B cell (primary cell): ENCODE measurements around the gene PACRG. TPM values are rescaled to one million over a fixed set of nuclear protein-coding genes. Genes with fewer than 3 reads are reported as not detected.

Experiments
- ATAC-seq: fragments of 200-7000 bp; cut with Tn5 transposase; one replicate; pipeline ENCODE4 v1.10.0; 2021; ENCODE audit warnings: low read depth, mild to moderate bottlenecking, moderate number of reproducible peaks, moderate library complexity
- CTCF ChIA-PET: fragments of 350-600 bp; sonication (Branson Sonifier 250); formaldehyde crosslinking; loops from one replicate; lab custom pipeline; 2021; ENCODE audit warnings: antibody characterized with exemption, inconsistent platforms; lab: Charles Lee
- POLR2A ChIA-PET: fragments of 350-600 bp; sonication (Branson Sonifier 250); formaldehyde crosslinking; loops from one replicate; lab custom pipeline; 2021; ENCODE audit warnings: antibody characterized with exemption; lab: Charles Lee
- DNase-seq: peaks from one replicate; pipeline ENCODE4 v3.0.0; 2013
- H2AFZ ChIP-seq: 2 replicates; pipeline ENCODE4 v1.6.1; 2012; ENCODE audit warnings: mild to moderate bottlenecking, low read depth, low read length; ENCODE audit not compliant: insufficient read depth, poor library complexity, severe bottlenecking
- H3K27ac ChIP-seq, 2 donors: 1 replicate in 1 of 2; 2 replicates in 1 of 2; pipeline ENCODE4 v1.5.1; 2012 to 2013; ENCODE audit warnings: low read length in 2 of 2, mild to moderate bottlenecking in 2 of 2, moderate library complexity in 1 of 2
- H3K27me3 ChIP-seq, 4 experiments: fragments of 200-600 bp in 1 of 4; sonication (generic) in 1 of 4; replicated peaks in 1 of 4; 1 replicate in 2 of 4; 2 replicates in 2 of 4; pipeline versions ENCODE4 v1.6.1 to v1.7.0; 2013 to 2016; ENCODE audit warnings: low read length in 3 of 4, mild to moderate bottlenecking in 2 of 4, mixed read lengths in 1 of 4, moderate library complexity in 1 of 4; ENCODE audit not compliant: insufficient read depth in 4 of 4, control insufficient read depth in 3 of 4; ENCODE audit errors: control extremely low read depth in 1 of 4
- H3K36me3 ChIP-seq, 2 experiments: replicated peaks in 1 of 2; 1 replicate in 1 of 2; 2 replicates in 1 of 2; pipeline versions ENCODE4 v1.6.1 to v1.7.1; 2013; ENCODE audit warnings: low read length in 1 of 2; ENCODE audit not compliant: insufficient read depth in 2 of 2, control insufficient read depth in 1 of 2; ENCODE audit errors: control extremely low read depth in 1 of 2, extremely low read depth in 1 of 2
- H3K4me1 ChIP-seq, 2 donors: fragments of 200-600 bp in 1 of 2; sonication (generic) in 1 of 2; 1 replicate in 1 of 2; 2 replicates in 1 of 2; pipeline versions ENCODE4 v1.5.1 to v1.6.1; 2013 to 2017; ENCODE audit warnings: low read length in 2 of 2; ENCODE audit not compliant: control insufficient read depth in 2 of 2, insufficient read depth in 2 of 2
- H3K4me2 ChIP-seq: replicated peaks from 2 replicates; pipeline ENCODE3; 2012; ENCODE audit warnings: mild to moderate bottlenecking, low read depth, low read length; ENCODE audit not compliant: poor library complexity, severe bottlenecking
- H3K4me3 ChIP-seq, 5 experiments: fragments of 200-600 bp in 1 of 5; sonication (generic) in 1 of 5; 1 replicate in 3 of 5; 2 replicates in 2 of 5; pipeline versions ENCODE4 v1.5.1 to v1.7.0; 2011 to 2016; ENCODE audit warnings: low read length in 4 of 5, mild to moderate bottlenecking in 4 of 5, low read depth in 2 of 5, control low read depth in 1 of 5, moderate library complexity in 1 of 5; ENCODE audit not compliant: insufficient read depth in 1 of 5; ENCODE audit errors: control extremely low read depth in 1 of 5, extremely low read depth in 1 of 5
- H3K79me2 ChIP-seq: fragments of 200-600 bp; sonication (generic); one replicate; pipeline ENCODE4 v1.6.0; 2016; ENCODE audit warnings: low read length; ENCODE audit not compliant: control insufficient read depth, insufficient read depth
- H3K9ac ChIP-seq: fragments of 200-600 bp; sonication (generic); 2 replicates; pipeline ENCODE4 v1.6.1; 2017; ENCODE audit warnings: mild to moderate bottlenecking, low read length, moderate library complexity
- H3K9me3 ChIP-seq, 3 donors: one replicate each; pipeline versions ENCODE4 v1.6.1 to v1.7.1; 2013; ENCODE audit warnings: low read length in 2 of 3; ENCODE audit not compliant: control insufficient read depth in 2 of 3, insufficient read depth in 1 of 3; ENCODE audit errors: control extremely low read depth in 1 of 3
- H4K20me1 ChIP-seq: 2 replicates; pipeline ENCODE4 v1.6.0; 2012; ENCODE audit warnings: mild to moderate bottlenecking, low read length; ENCODE audit not compliant: insufficient read depth, control insufficient read depth, poor library complexity, severe bottlenecking
- H3K27ac Mint-ChIP-seq: one replicate; pipeline ENCODE4 v1.8.0; 2021; ENCODE audit warnings: mixed read lengths
- H3K27me3 Mint-ChIP-seq: one replicate; pipeline ENCODE4 v1.8.0; 2021; ENCODE audit warnings: mixed read lengths
- H3K4me1 Mint-ChIP-seq: one replicate; pipeline ENCODE4 v1.8.0; 2021; ENCODE audit warnings: mixed read lengths
- H3K4me3 Mint-ChIP-seq: one replicate; pipeline ENCODE4 v1.8.0; 2021; ENCODE audit warnings: mixed read lengths
- H3K9me3 Mint-ChIP-seq: one replicate; pipeline ENCODE4 v1.8.0; 2022; ENCODE audit warnings: mixed read lengths; ENCODE audit not compliant: insufficient read depth
- EZH2 ChIP-seq: IDR thresholded peaks from 2 replicates; pipeline ENCODE4 v1.6.1; 2012; ENCODE audit warnings: borderline replicate concordance, low read depth, mild to moderate bottlenecking, moderate library complexity, low read length; ENCODE audit not compliant: insufficient read depth, poor library complexity, severe bottlenecking
- WGBS: methylation state at CpG from one replicate; pipeline ENCODE4 v1.1.5; 2013; ENCODE audit warnings: missing lambda C conversion rate; ENCODE audit not compliant: insufficient coverage; 5-methylcytosine and 5-hydroxymethylcytosine counted together
- intact Hi-C: fragments of 100-400 bp; cut with micrococcal nuclease; formaldehyde crosslinking; loops from one replicate; pipeline ENCODE4 v1.10.0; 2022
- polyA plus RNA-seq: library from polyadenylated mRNA; depleted of rRNA; stranded (reverse); fragments of >200 nt; gene quantifications from 2 replicates; pipeline ENCODE4 v1.2.3, GENCODE V29; 2012
- total RNA-seq, 2 donors: library from RNA; stranded (reverse); fragments of 120-200 nt in 1 of 2; gene quantifications; 1 replicate in 1 of 2; 2 replicates in 1 of 2; pipeline versions ENCODE4 v1.2.3 to v1.2.4, GENCODE V29; 2013 to 2022
- TF ChIP-seq, protein P1 (sequence below): fragments of 200-600 bp; IDR thresholded peaks from one replicate; pipeline ENCODE4 v1.8.0; 2022; ENCODE audit warnings: antibody characterized with exemption, mild to moderate bottlenecking

PACRG gene
- total and polyA plus RNA-seq, 2 donors (not counting 1 experiment from before 2014, with no cell fraction given): not detected

DNA sequence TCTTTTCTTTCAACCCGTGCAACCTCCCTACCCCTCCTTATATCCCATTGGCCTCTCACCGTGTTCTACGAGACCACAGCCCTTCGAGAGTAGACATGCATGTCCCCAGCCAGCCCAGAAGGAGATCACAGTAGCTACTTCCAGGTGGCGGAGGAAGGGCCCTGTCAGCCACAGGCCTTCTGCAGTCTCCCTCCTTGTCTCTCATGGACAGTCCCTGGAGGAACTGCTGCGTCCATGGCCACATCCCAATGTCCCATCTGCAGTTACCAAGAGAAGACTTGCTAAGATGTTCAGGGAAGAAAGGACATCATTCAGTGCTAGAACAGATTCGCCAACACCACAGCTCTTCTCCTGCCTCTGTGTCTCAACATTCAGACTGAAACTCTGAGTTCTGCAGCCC, 625.2 kb downstream of the PACRG start:
- no peak overlapping the region for H3K4me3 Mint-ChIP-seq

DNA sequence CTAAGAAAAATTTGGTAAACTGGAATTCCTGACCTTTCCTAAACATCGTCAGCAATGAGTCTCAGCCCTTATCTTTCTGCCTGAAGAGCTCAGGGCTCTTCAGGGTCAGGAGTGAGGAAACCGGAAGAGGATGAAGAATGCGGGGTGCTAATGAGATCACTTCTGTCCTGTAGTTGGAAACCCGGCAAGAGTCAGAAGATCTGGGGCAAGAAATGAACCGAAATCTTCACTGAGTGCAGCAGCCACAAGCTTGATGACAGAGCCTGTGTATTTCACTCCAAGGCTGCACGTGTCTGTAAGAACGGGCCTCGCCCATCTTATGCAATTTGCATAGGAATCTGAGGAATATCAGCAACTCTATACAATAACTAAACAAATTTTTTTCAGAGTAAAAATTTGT, 626.3 kb downstream of the PACRG start:
- no peak overlapping the region for H3K9ac ChIP-seq
- no peak overlapping the region for H3K27ac ChIP-seq
- 94% methylated on average over 6 of the region's 8 CpGs for WGBS
- no peaks in the 10 kb centered on the region for H3K9me3 Mint-ChIP-seq
- peaks cover 0 to 2% (median 0%) of the 10 kb centered on the region in 4 experiments for H3K27me3 ChIP-seq
- no peaks in the 10 kb centered on the region for H4K20me1 ChIP-seq
- H3K4me2 ChIP-seq: no peak overlapping the region
- H3K36me3 ChIP-seq: no peaks in the 10 kb centered on the region
- H3K4me3 ChIP-seq: no peak overlapping the region
- H3K79me2 ChIP-seq: no peaks in the 10 kb centered on the region
- H3K4me1 Mint-ChIP-seq: peaks cover 17% of the 10 kb centered on the region
- H3K9me3 ChIP-seq: no peaks in the 10 kb centered on the region
- H3K27me3 Mint-ChIP-seq: peaks cover 4% of the 10 kb centered on the region
- ChIA-PET CTCF (no interaction called here), POLR2A (no interaction called here)
- TF ChIP-seq, protein P1, sequence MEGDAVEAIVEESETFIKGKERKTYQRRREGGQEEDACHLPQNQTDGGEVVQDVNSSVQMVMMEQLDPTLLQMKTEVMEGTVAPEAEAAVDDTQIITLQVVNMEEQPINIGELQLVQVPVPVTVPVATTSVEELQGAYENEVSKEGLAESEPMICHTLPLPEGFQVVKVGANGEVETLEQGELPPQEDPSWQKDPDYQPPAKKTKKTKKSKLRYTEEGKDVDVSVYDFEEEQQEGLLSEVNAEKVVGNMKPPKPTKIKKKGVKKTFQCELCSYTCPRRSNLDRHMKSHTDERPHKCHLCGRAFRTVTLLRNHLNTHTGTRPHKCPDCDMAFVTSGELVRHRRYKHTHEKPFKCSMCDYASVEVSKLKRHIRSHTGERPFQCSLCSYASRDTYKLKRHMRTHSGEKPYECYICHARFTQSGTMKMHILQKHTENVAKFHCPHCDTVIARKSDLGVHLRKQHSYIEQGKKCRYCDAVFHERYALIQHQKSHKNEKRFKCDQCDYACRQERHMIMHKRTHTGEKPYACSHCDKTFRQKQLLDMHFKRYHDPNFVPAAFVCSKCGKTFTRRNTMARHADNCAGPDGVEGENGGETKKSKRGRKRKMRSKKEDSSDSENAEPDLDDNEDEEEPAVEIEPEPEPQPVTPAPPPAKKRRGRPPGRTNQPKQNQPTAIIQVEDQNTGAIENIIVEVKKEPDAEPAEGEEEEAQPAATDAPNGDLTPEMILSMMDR: no peak
- TF ChIP-seq EZH2: no peak
- peaks cover 17% of the 10 kb centered on the region in 2 donors for H3K4me1 ChIP-seq
- ATAC-seq (no peak), DNase-seq (no peak)
- no peak overlapping the region for H2AFZ ChIP-seq
- intact Hi-C loops: no loop called here
- no peak overlapping the region for H3K4me3 Mint-ChIP-seq
- H3K27ac Mint-ChIP-seq: no peak overlapping the region

More for the DNA sequence above, 625.2 kb downstream of the PACRG start:
- Histone ChIP-seq H3K9me3 (no peaks in the 10 kb centered on the region), H3K4me3 (no peak overlapping the region), H4K20me1 (no peaks in the 10 kb centered on the region), H3K4me2 (no peak overlapping the region), H3K27me3 (peaks cover 0 to 2% (median 0%) of the 10 kb centered on the region in 4 experiments), H3K36me3 (no peaks in the 10 kb centered on the region), H3K9ac (no peak overlapping the region), H3K27ac (no peak overlapping the region), H3K79me2 (no peaks in the 10 kb centered on the region), H2AFZ (no peak overlapping the region), H3K4me1 (peaks cover 17% of the 10 kb centered on the region in 2 donors)
- ATAC-seq (no peak), DNase-seq (no peak)
- ChIA-PET CTCF (no interaction called here), POLR2A (no interaction called here)
- H3K27me3 Mint-ChIP-seq: no peaks in the 10 kb centered on the region
- no peak for TF ChIP-seq EZH2
- TF ChIP-seq, protein P1: no peak
- H3K9me3 Mint-ChIP-seq: no peaks in the 10 kb centered on the region
- H3K27ac Mint-ChIP-seq: no peak overlapping the region
- WGBS: 94% methylated on average over 7 of the region's 7 CpGs
- peaks cover 17% of the 10 kb centered on the region for H3K4me1 Mint-ChIP-seq
- intact Hi-C loops: no loop called here
